Mesothelial cell of epicardium (in vitro differentiated cells): ENCODE data around the gene CIZ1. TPM values are rescaled to one million over a fixed set of nuclear protein-coding genes. Genes with fewer than 3 reads are reported as not detected.

Experiments
- DNase-seq, 2 experiments: peaks; one replicate each; pipeline ENCODE4 v3.0.0; 2021; ENCODE audit warnings: low spot score in 2 of 2; ENCODE audit not compliant: unreplicated experiment in 2 of 2
- H3K27ac Mint-ChIP-seq: 2 replicates; pipeline ENCODE4 v1.8.0; 2021; ENCODE audit warnings: mixed read lengths
- H3K27me3 Mint-ChIP-seq: 2 replicates; pipeline ENCODE4 v1.8.0; 2021; ENCODE audit warnings: low read depth, mixed read lengths
- H3K36me3 Mint-ChIP-seq: 2 replicates; pipeline ENCODE4 v1.8.0; 2021; ENCODE audit warnings: mixed read lengths
- H3K4me1 Mint-ChIP-seq: 2 replicates; pipeline ENCODE4 v1.8.0; 2021; ENCODE audit warnings: mixed read lengths
- H3K4me3 Mint-ChIP-seq: 2 replicates; pipeline ENCODE4 v1.8.0; 2021; ENCODE audit warnings: mild to moderate bottlenecking, moderate library complexity, mixed read lengths
- H3K9me3 Mint-ChIP-seq: 2 replicates; pipeline ENCODE4 v1.8.0; 2021; ENCODE audit warnings: mixed read lengths
- CTCF ChIP-seq: fragments of 200-600 bp; sonication (generic); IDR thresholded peaks from one replicate; pipeline ENCODE4 v1.5.0; 2021; ENCODE audit warnings: antibody characterized with exemption; ENCODE audit not compliant: unreplicated experiment
- total RNA-seq: library from RNA; stranded (reverse); gene quantifications from 3 replicates; pipeline ENCODE4 v1.2.1, GENCODE V29; 2021

The CIZ1 gene
- total RNA-seq, 1 donor from 2014 or later: 152 TPM

- Mint-ChIP-seq H3K9me3 (no peaks in the 10 kb centered on the region), H3K27me3 (no peaks in the 10 kb centered on the region), H3K36me3 (peaks cover 9% of the 10 kb centered on the region), H3K4me1 (peaks cover 13% of the 10 kb centered on the region), H3K4me3 (peak overlapping the region; percentile 17), H3K27ac (no peak overlapping the region)
- no peak for DNase-seq
- no peak for TF ChIP-seq CTCF
These were observed 1.4 kb upstream of the CIZ1 start for GRCh38 chr9:128192601-128193371.

DNA sequence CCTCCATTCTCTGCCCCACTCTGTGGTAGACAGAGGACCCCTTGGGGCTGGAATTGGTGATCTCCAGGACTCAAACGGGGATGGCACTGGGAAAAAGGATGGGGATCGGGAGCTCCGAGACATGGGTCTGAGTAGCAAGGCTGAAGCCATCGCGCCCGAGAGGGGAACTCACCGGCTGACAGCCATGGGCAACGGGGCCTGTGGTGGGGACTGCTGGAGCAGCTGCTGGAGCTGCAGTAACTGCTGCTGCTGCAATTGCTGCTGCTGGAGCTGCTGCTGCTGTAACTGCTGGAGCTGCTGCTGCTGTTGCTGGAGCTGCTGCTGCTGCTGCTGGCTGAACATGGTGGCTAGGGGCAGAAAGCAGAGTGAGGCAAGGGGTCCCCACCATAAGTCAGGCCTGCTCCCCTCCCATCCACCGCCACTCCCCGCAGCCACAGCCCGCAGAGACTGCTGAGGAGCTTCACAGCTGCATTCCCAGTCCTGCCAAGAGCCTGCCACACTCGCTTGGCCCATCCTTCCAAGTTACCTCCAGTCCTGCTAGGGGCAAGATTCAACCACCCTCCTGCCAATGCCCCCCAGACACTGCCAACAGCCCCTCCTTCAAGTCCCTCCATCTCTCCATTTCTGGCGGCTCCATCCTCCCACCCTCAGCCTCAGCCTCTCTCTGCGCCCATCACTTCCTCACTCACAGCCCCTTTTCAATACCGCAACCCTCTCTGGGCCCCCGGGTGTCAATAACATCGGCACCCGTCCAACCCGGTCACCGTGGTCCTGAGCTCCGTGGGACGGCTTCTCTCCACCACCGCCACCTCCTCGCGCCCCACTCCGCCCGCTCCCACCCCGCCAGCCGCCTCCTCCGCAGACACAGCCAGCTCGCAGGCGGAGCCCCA lies 611 bp downstream of the CIZ1 start:
- H3K36me3 Mint-ChIP-seq: peaks cover 19% of the 10 kb centered on the region
- H3K4me1 Mint-ChIP-seq: peaks cover 13% of the 10 kb centered on the region
- peak overlapping the region; percentile 98 for H3K4me3 Mint-ChIP-seq
- no peak for DNase-seq
- H3K27ac Mint-ChIP-seq: peak overlapping the region; percentile 95
- H3K9me3 Mint-ChIP-seq: no peaks in the 10 kb centered on the region
- no peak for TF ChIP-seq CTCF
- no peaks in the 10 kb centered on the region for H3K27me3 Mint-ChIP-seq

DNA sequence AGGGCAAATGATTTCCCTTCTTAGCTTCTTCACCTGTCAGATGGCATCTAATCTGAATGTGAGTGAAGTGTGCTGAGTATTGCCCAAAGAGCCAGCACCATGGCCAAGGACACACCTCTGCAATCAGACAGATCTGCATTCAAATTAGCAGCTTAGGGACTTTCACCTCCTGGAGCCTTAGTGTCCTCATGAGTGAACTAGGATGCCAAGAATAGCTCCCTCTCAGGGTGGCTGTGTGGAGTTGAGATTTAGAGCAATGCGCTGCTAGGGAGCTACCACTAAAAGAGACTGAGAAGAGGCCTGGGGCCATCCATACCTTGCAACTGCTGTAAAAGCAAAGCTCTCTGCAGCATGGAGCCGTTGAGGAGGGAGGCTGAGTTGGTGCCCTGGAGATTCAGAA lies 1.4 kb downstream of the CIZ1 start:
- Mint-ChIP-seq H3K9me3 (no peaks in the 10 kb centered on the region), H3K27me3 (no peaks in the 10 kb centered on the region), H3K4me1 (peaks cover 13% of the 10 kb centered on the region), H3K4me3 (peak overlapping the region; percentile 98), H3K27ac (peak overlapping the region; percentile 64), H3K36me3 (peaks cover 22% of the 10 kb centered on the region)
- TF ChIP-seq CTCF: no peak
- no peak for DNase-seq

GRCh38 chr9:128188209-128188608 lies 3.2 kb downstream of the CIZ1 start:
- no peak for DNase-seq
- Mint-ChIP-seq H3K4me3 (no peak overlapping the region), H3K27ac (no peak overlapping the region), H3K4me1 (peaks cover 13% of the 10 kb centered on the region), H3K9me3 (no peaks in the 10 kb centered on the region), H3K27me3 (no peaks in the 10 kb centered on the region), H3K36me3 (peaks cover 27% of the 10 kb centered on the region)
- no peak for TF ChIP-seq CTCF

GRCh38 chr9:128187361-128187760 lies 4.0 kb downstream of the CIZ1 start:
- Mint-ChIP-seq H3K4me3 (no peak overlapping the region), H3K27ac (no peak overlapping the region), H3K9me3 (no peaks in the 10 kb centered on the region), H3K27me3 (no peaks in the 10 kb centered on the region), H3K36me3 (peaks cover 32% of the 10 kb centered on the region), H3K4me1 (peaks cover 13% of the 10 kb centered on the region)
- no peak for TF ChIP-seq CTCF
- DNase-seq: no peak
